Skeletal muscle satellite cell (primary cell): ENCODE results near the gene CENPU.
A peak's percentile ranks its signal among the peaks of the same experiment; 100 is the strongest.
"Not testable (repeated sequence)": the region's sequence is repeated elsewhere in the genome, so short reads cannot be mapped to it uniquely, and the experiment has no call there.

Source experiments
- H3K27me3 ChIP-seq: 2 replicates; pipeline ENCODE4 v1.7.0; 2013; ENCODE audit warnings: low read length; ENCODE audit not compliant: control insufficient read depth, insufficient read depth
- H3K36me3 ChIP-seq: 2 replicates; pipeline ENCODE4 v1.7.0; 2013; ENCODE audit warnings: mild to moderate bottlenecking, control low read depth, low read length; ENCODE audit not compliant: insufficient read depth
- H3K4me1 ChIP-seq: 2 replicates; pipeline ENCODE4 v1.7.0; 2013; ENCODE audit warnings: low read length; ENCODE audit not compliant: control insufficient read depth, insufficient read depth
- H3K4me2 ChIP-seq: 2 replicates; pipeline ENCODE4 v1.7.0; 2013; ENCODE audit warnings: mild to moderate bottlenecking, low read length
- H3K4me3 ChIP-seq: 2 replicates; pipeline ENCODE4 v1.7.0; 2013; ENCODE audit warnings: low read length
- H3K9ac ChIP-seq: 2 replicates; pipeline ENCODE4 v1.7.0; 2013; ENCODE audit warnings: mild to moderate bottlenecking, low read depth, low read length, moderate library complexity
- H3K9me3 ChIP-seq: replicated peaks from 2 replicates; pipeline ENCODE4 v1.7.0; 2013; ENCODE audit warnings: mild to moderate bottlenecking, control low read depth, low read length

The CENPU gene

GRCh38 chr4:184660978-184661377 lies 72.9 kb downstream of the CENPU start:
- H3K4me3 ChIP-seq, result no peak overlapping the region
- H3K4me1 ChIP-seq, result no peaks in the 10 kb centered on the region
- H3K36me3 ChIP-seq, result peaks cover 27% of the 10 kb centered on the region
- H3K27me3 ChIP-seq, result no peaks in the 10 kb centered on the region
- H3K9me3 ChIP-seq, result no peaks in the 10 kb centered on the region
- no peak overlapping the region for H3K9ac ChIP-seq
- H3K4me2 ChIP-seq, result no peak overlapping the region

- H3K4me2 ChIP-seq, H3K4me3 ChIP-seq, H3K9ac ChIP-seq, H3K27me3 ChIP-seq, H3K9me3 ChIP-seq: not testable (repeated sequence)
- H3K36me3 ChIP-seq, result peaks cover 33% of the 10 kb centered on the region
- H3K4me1 ChIP-seq, result peaks cover 13% of the 10 kb centered on the region
Measured at GRCh38 chr4:184657820-184658219, 76.1 kb downstream of the CENPU start.

- Histone ChIP-seq H3K4me3 (no peak overlapping the region), H3K4me2 (no peak overlapping the region), H3K9ac (no peak overlapping the region), H3K4me1 (peaks cover 13% of the 10 kb centered on the region), H3K9me3 (no peaks in the 10 kb centered on the region), H3K36me3 (peaks cover 33% of the 10 kb centered on the region), H3K27me3 (no peaks in the 10 kb centered on the region)
Measured at GRCh38 chr4:184657144-184657543, 76.8 kb downstream of the CENPU start.

- Histone ChIP-seq H3K9me3 (no peaks in the 10 kb centered on the region), H3K4me2 (no peak overlapping the region), H3K36me3 (peaks cover 26% of the 10 kb centered on the region), H3K9ac (no peak overlapping the region), H3K4me3 (no peak overlapping the region), H3K4me1 (peaks cover 13% of the 10 kb centered on the region), H3K27me3 (no peaks in the 10 kb centered on the region)
Measured at GRCh38 chr4:184655889-184656869, 77.7 kb downstream of the CENPU start.

GRCh38 chr4:184653650-184654049 lies 80.2 kb downstream of the CENPU start:
- H3K4me2 ChIP-seq, result peak overlapping the region; percentile 2

GRCh38 chr4:184652681-184653080 lies 81.2 kb downstream of the CENPU start:
- peaks cover 25% of the 10 kb centered on the region for H3K4me1 ChIP-seq
- H3K36me3 ChIP-seq, result peaks cover 15% of the 10 kb centered on the region
- not testable (repeated sequence) for H3K27me3 ChIP-seq, H3K9me3 ChIP-seq, H3K4me3 ChIP-seq, H3K9ac ChIP-seq, H3K4me2 ChIP-seq

More at GRCh38 chr4:184653650-184654049, 80.2 kb downstream of the CENPU start:
- H3K27me3 ChIP-seq, result no peaks in the 10 kb centered on the region
- peaks cover 20% of the 10 kb centered on the region for H3K4me1 ChIP-seq
- peaks cover 15% of the 10 kb centered on the region for H3K36me3 ChIP-seq
- H3K9ac ChIP-seq, result no peak overlapping the region
- H3K4me3 ChIP-seq, result no peak overlapping the region
- no peaks in the 10 kb centered on the region for H3K9me3 ChIP-seq

GRCh38 chr4:184651899-184652298 lies 82.0 kb downstream of the CENPU start:
- H3K36me3 ChIP-seq, result peaks cover 12% of the 10 kb centered on the region
- no peaks in the 10 kb centered on the region for H3K9me3 ChIP-seq
- H3K27me3 ChIP-seq, result no peaks in the 10 kb centered on the region
- H3K4me1 ChIP-seq, result peaks cover 33% of the 10 kb centered on the region
- H3K4me2 ChIP-seq, result no peak overlapping the region
- H3K9ac ChIP-seq, result no peak overlapping the region
- no peak overlapping the region for H3K4me3 ChIP-seq

- peak overlapping the region; percentile 79 for H3K4me3 ChIP-seq
- peaks cover 41% of the 10 kb centered on the region for H3K4me1 ChIP-seq
- peak overlapping the region; percentile 92 for H3K4me2 ChIP-seq
- no peaks in the 10 kb centered on the region for H3K9me3 ChIP-seq
- peak overlapping the region; percentile 92 for H3K9ac ChIP-seq
- H3K27me3 ChIP-seq, result no peaks in the 10 kb centered on the region
- peaks cover 13% of the 10 kb centered on the region for H3K36me3 ChIP-seq
Measured at GRCh38 chr4:184649971-184650855, 83.7 kb downstream of the CENPU start.

GRCh38 chr4:184649026-184649970 lies 84.6 kb downstream of the CENPU start, which contains the start of the genes CASP3 and PRIMPOL:
Gene CASP3, minus strand, starts transcription at chr4:184649447. Its CDS starts 10,994 bp downstream, at chr4:184638453.
Gene PRIMPOL, plus strand, starts transcription at chr4:184649738. Its CDS starts 7,403 bp downstream, at chr4:184657141.
- Histone ChIP-seq H3K27me3 (no peaks in the 10 kb centered on the region), H3K9me3 (no peaks in the 10 kb centered on the region), H3K4me1 (peaks cover 48% of the 10 kb centered on the region), H3K9ac (peak within 1 kb of the TSS; percentile 95), H3K36me3 (peaks cover 13% of the 10 kb centered on the region), H3K4me2 (peak within 1 kb of the TSS; percentile 98), H3K4me3 (peak within 1 kb of the TSS; percentile 82)

GRCh38 chr4:184648313-184649025 lies 85.4 kb downstream of the CENPU start:
- Histone ChIP-seq H3K36me3 (peaks cover 13% of the 10 kb centered on the region), H3K4me3 (peak overlapping the region; percentile 82), H3K27me3 (no peaks in the 10 kb centered on the region), H3K4me1 (peaks cover 40% of the 10 kb centered on the region), H3K4me2 (peak overlapping the region; percentile 98), H3K9ac (peak overlapping the region; percentile 95), H3K9me3 (no peaks in the 10 kb centered on the region)
